GM19025 (cell line): ENCODE data around the gene SIL1.

Source experiments
- ATAC-seq: cut with Tn5 transposase; IDR thresholded peaks from one replicate; pipeline ENCODE4 v1.9.1; 2021; ENCODE audit warnings: mild to moderate bottlenecking, low read depth, moderate library complexity; ENCODE audit not compliant: unreplicated experiment

The SIL1 gene

DNA sequence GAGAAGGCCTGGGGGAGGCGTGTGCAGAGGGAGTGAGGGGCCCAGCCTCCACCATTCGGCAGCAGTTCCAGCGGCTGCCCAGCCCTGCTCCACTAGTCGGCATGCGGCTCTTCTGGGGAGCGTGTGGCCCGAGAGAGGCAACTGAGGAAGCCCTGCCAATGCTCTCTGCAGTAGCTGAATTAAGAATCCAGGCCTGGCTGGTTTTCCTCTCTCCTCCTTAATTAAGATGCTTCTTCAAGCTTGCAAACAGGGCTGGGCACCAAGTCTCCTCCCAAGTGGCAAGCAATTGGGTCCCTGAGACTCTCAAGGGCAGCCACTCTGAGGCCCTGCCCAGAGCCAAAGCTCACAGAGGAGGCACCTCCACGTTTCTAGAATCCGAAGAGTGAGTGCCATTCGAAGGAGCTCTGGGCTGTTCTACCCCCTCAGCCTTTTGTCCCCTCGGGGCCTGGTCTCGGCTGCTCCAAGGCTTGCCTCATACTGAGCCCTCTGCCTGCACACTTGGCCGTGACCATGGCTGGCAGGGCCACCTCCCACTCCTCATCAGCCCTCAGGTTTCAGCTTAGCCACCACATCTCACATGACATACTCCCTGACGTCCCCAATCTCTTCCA lies 247.6 kb downstream of the SIL1 start:
- ATAC-seq, result no peak

DNA sequence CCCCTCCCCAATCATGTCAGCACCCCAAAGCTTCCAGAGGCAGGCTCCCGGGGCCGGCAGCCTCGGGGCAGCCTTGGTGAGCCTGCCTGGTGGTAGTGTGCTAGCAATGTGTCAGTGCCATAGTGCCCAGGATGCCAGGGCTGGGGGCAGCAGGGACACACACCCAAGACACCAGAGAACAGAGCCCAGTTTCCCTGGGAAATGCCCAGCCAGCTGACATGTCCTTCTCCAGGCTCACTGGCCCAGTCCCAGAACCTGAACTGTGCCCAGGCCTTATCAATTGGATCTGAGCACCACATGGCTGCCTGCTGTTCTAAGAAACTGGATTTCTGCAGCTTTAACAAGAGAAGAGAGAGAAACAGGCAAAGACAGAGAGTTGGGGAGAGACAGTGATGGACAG lies 248.2 kb downstream of the SIL1 start:
- ATAC-seq, result no peak

- ATAC-seq, result no peak
Measured at GRCh38 chr5:138949223-138949574, 249.0 kb downstream of the SIL1 start.

DNA sequence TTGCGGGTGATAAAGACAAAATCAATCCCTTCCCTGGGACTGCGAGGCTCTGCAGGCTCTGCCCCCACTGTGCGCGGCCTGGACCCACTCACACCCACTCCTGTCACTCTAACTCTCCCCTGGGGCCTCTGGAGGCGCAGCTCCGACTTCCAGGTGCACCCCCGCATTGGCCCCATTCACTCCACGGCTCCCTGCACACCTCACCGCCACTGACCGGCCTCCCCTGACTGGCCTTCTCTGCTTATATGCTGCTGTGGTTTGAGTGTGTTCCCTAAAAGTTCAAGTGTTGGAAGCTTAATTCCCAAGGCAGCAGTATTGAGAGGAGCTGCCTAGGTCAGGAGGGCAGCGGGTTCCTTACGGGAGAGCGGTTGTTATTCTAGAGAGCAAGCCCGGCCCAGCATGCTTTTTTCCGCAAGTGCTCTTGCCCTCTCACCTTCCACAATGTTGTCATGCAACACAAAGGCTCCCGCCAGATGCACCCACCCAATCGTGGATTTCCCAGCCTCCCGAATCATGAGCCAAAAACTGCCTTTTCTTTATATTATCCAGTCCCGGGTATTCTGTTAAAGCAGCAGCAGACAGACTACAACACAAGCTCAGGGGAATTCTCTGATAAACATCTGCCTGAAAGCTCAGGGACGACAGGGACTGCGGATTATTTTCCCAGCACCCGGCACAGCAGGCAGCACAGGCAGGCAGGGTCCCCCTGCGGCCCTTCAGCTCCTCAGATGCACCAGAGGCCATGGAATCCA lies 249.5 kb downstream of the SIL1 start:
- no peak for ATAC-seq

DNA sequence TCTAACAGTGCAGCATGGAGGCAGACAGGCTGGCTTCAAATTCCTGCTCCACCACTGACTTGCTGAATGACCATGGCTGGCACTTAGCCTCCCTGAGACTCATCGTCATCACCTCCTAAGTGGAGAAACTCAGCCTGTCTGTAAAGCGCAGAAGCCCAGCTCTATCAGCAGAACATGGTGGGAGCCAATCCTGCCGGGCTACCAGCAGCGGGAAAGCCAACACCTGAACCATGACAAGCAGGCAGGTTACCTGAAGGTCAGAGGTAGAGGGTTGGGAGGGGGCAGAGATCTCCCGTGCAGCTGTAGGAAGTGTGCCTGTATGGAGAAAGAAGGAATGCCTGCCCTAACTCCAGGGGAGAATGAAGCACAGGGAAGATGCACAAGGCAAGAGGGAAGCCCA lies 250.4 kb downstream of the SIL1 start:
- ATAC-seq, result no peak

DNA sequence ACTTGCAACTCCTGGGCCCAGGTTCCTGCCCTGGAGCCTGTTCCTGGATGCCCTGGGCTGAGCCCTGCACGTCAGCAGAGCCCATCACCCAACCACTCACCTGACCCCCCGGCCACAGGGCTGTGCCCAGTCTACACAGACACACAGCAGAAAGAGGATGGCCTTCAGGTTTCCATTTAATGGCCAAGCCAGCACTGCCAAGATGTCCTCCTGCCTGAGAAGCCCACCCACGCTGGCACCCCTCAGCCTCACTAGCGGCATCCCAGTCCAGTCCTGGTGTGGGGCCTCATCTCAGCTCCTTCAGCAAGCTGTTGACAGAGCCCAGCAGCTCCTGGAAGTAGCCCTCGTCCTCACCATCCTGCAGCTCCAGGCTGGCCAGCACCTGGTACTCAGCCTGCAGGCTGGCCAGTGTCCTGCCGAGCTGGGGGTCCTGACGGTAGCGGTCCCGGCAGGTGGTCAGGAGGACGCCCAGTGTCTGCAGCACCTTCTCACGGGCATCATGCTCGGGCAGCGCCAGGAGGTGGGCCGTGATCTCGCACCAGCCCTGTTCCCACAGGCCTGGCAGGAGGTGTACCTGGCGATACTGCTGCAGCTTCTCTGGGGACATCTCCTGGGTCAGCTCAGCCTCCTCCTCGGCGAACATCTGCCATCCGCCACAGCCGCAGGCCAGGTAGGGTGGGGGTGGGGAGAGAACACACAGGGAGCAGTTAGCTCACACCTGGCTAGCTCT lies 251.2 kb downstream of the SIL1 start:
- ATAC-seq, result no peak

DNA sequence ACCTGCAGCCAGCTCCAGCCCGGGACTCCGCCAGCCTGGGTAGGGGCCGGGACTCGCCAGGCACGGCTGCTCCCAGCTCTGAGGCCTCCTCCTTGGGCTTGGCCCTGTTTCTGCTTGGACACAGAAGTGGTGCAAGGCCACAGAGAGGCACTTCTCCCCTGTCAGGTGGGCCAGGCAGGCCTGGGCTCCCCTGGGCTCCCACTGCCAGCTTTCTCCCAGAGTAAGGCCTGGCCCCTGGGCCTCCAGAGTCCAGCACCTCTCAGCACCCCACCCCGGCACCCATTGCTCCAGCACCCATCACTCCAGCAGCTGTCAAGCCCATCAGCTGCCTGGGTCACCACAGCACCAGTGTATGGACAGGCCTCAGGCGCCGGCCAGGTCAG lies 251.9 kb downstream of the SIL1 start:
- no peak for ATAC-seq

DNA sequence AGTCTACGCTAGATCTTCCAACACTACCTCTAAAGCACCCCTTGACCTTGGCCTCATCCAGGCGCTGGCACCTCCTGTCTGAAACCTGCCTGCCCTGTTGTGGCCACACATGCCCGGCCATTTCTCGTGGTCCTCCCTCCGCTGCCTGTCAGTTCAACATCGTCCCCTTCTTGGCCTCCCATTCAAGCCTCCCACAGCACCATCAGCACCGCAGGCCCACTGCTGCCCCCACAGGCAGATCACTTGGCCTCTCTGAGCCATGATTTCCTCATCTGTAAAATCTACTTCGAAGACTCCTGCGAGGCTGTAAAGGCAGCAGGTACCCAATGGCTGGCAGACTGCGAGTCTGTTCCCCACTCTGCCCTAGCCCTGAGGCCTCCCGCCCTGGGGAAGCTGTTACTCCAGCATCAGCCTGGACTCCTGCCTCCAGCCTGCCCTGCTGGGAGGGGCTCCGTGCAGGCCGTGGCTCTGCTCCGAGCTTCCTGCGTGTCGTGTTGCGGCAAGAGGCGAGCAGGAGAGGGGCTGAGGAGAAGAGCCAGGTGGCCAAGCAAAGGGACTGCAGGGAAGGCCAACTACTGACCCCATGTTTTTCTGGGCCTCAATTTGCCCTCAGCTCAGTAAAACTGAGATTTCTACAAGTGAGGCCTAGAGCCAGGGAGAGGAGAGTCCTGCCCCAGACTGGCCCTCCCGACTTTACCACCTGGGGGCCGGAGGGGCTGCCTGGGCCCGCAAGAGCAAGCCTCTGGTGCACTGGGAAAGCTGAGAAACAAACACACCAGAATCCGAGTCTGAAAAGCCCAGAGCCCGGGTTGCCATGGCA lies 252.5 kb downstream of the SIL1 start:
- ATAC-seq, result no peak

DNA sequence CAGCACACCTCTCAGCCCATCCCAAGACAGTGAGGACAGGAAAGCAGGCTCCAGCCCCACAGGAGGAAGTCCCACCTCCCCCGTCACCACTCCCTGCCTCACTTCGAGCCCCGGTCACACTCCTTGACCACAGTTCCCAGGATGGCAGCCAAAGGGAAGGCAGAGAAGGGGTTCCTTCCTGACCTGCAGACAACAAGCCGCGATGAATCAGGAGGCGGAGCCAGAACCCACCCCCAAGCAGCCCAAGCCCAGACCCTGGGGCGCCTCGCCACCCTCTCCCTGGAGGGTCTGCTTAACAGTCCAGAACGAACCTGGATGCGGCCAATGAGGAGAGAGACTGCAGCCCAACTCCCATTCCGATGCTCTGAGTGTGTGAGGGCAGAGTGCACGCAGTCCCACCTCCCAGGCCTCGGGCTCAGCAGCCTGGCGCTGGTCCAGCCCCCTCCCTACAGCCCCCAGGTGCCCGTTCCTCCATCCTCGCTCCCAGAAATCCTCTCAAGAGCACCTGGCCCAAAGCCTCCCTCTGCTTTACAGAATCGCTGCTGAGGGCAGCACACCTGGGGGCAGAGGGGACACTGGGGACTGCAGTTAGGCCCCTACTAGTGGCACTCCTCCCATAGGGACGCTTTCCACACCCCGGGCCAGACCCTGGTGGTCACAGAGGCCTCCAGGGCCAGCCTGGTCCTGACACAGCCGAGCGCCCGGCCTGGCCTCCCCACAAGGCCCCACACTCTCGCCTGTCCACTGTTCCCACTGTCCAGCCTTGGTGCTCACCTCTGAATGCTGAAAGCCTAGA lies 253.4 kb downstream of the SIL1 start:
- ATAC-seq, result no peak

DNA sequence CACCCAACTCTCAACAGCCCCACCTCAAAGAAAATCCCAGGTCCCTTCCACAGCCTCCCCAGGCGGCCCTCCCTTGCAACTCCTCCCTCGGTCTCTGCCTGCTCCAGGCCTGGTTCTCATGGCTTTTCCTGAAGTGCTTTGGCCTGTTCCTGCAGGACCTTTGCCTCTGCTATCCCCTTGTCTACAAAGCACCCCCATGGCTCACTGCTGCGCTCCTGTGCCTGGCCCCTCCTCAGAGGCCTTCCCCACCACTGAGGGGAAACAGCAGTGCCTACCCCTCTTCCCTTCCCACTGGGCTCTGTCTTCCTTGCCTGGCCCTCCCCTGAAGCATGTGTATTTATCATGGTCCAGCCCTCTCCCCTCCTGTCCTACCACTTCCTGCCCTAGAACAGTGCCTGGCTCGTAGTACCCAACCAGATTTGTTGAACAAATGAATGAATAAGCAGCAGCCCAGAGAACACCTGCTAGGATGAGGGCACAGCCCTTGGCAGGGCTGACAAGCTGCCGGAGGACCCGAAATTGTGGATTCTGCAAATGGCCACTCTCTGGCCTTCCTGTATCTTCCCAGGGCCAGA lies 254.5 kb downstream of the SIL1 start:
- no peak for ATAC-seq

GRCh38 chr5:138942861-138943260 lies 255.3 kb downstream of the SIL1 start:
- no peak for ATAC-seq

DNA sequence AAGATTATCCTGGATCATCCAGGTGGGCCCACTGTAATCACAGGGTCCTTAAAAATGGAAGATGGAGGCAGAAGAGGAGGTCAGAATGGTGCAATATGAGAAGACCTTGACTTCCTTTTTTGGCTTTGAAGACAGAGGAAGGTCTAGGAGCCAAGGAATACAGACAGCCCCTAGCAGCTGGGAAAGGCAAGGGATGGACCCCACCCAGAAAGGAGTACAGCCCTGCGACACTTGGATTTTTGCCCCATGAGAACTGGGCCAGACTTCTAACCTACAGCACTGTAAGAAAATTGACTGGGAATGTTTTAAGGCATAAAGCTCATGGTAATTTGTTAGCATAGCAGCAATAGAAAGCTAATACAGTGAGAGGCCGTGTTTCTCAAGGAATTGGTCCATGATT lies 256.1 kb downstream of the SIL1 start:
- no peak for ATAC-seq

GRCh38 chr5:138938526-138938925 lies 259.6 kb downstream of the SIL1 start:
- no peak for ATAC-seq

GRCh38 chr5:138937392-138938387 lies 260.5 kb downstream of the SIL1 start:
- ATAC-seq, result no peak

GRCh38 chr5:138936968-138937345 lies 261.2 kb downstream of the SIL1 start:
- no peak for ATAC-seq

GRCh38 chr5:138936225-138936967 lies 261.8 kb downstream of the SIL1 start:
- ATAC-seq, result no peak

DNA sequence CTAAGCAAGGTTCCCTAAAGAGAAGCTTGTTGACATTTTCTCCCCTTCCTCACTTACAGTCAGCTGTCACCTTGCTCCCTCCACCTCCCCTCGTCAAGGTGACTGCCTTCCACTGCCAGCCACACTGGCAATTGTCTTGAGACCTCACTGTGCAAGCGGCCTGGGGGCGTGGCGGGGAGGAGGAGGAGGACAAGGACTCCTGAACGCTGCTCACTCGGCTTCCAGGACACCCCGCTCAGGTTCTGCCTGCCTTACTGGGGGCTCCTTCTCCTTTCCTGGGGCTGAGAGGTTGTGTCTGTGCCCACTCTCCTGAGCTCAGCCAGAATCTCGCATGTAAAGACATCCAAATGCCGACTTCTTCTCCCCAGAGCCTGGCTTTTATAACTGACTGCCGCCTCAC lies 262.7 kb downstream of the SIL1 start:
- no peak for ATAC-seq

DNA sequence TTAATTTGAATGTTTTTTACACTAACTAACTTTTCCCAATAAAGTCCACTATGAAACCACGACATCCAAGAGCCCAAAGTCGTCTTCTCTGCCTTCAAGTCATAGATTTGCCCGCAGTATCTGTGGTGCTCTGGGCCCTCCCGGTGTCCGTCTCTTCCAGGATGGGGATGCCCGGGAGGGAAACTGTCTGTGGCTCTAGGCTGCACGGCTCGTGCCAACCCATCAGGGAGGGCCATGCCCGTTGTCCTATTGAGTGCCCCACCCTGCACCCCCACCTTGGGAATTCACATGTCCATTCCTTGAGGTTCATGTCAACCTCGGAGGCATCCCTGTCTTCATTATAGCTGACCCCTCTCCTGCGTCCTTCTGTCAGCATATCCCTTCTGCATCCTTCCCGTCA lies 263.2 kb downstream of the SIL1 start:
- no peak for ATAC-seq
